HT1080 (cell line): ENCODE data around the gene ADGRG3. TPM values are rescaled to one million over a fixed set of nuclear protein-coding genes. Genes with fewer than 3 reads are reported as not detected.

Source experiments
- DNase-seq: peaks from one replicate; pipeline ENCODE4 v3.0.0-alpha.2; 2015; ENCODE audit warnings: low read depth
- total RNA-seq: library from RNA; depleted of rRNA; stranded (reverse); fragments of >200 nt; shearing (Covaris generic); gene quantifications from 2 replicates; pipeline ENCODE4 v1.2.3, GENCODE V29; 2014

ADGRG3 gene
- total RNA-seq, 1 experiment from 2014 or later, result not detected

- DNase-seq, result no peak
Observed at GRCh38 chr16:57630931-57631845, 36.9 kb upstream of the ADGRG3 start.

GRCh38 chr16:57632568-57632967 lies 35.5 kb upstream of the ADGRG3 start:
- DNase-seq, result peak; percentile 46

GRCh38 chr16:57633383-57634064 lies 34.6 kb upstream of the ADGRG3 start:
- no peak for DNase-seq

- peak; percentile 94 for DNase-seq
Observed at GRCh38 chr16:57634171-57634570, 33.9 kb upstream of the ADGRG3 start.

GRCh38 chr16:57635266-57636097 lies 32.6 kb upstream of the ADGRG3 start:
- DNase-seq, result no peak

- DNase-seq, result no peak
Observed at GRCh38 chr16:57636184-57636583, 31.9 kb upstream of the ADGRG3 start.

GRCh38 chr16:57637020-57637419 lies 31.1 kb upstream of the ADGRG3 start:
- DNase-seq, result no peak

GRCh38 chr16:57637424-57637823 lies 30.7 kb upstream of the ADGRG3 start:
- no peak for DNase-seq

GRCh38 chr16:57637965-57638364 lies 30.1 kb upstream of the ADGRG3 start:
- no peak for DNase-seq

GRCh38 chr16:57638381-57638780 lies 29.7 kb upstream of the ADGRG3 start:
- no peak for DNase-seq

GRCh38 chr16:57639172-57639887 lies 28.8 kb upstream of the ADGRG3 start:
- no peak for DNase-seq

GRCh38 chr16:57640185-57640584 lies 27.9 kb upstream of the ADGRG3 start:
- no peak for DNase-seq

GRCh38 chr16:57640612-57641011 lies 27.5 kb upstream of the ADGRG3 start:
- DNase-seq, result no peak

- no peak for DNase-seq
Observed at GRCh38 chr16:57642160-57643135, 25.7 kb upstream of the ADGRG3 start.

GRCh38 chr16:57643147-57643874 lies 24.8 kb upstream of the ADGRG3 start:
- peak; percentile 70 for DNase-seq

GRCh38 chr16:57643910-57644309 lies 24.2 kb upstream of the ADGRG3 start:
- no peak for DNase-seq

GRCh38 chr16:57644383-57645014 lies 23.6 kb upstream of the ADGRG3 start:
- DNase-seq, result no peak

- no peak for DNase-seq
Observed at GRCh38 chr16:57645169-57645568, 22.9 kb upstream of the ADGRG3 start.
